Heart left ventricle (tissue), 16 donors: Measurements from ENCODE around the gene VPS35L. TPM values are rescaled to one million over a fixed set of nuclear protein-coding genes. Genes with fewer than 3 reads are reported as not detected.
A peak's percentile ranks its signal among the peaks of the same experiment; 100 is the strongest.

ENCODE experiments used
- ATAC-seq, 4 donors: fragments of 200-7000 bp; cut with Tn5 transposase; one replicate each; pipeline ENCODE4 v1.9.1; 2020 to 2022; ENCODE audit warnings: moderate library complexity in 4 of 4, mild to moderate bottlenecking in 3 of 4, moderate number of reproducible peaks in 1 of 4
- DNase-seq, 5 donors: peaks; one replicate each; pipeline ENCODE4 v3.0.0-alpha.2; 2020
- H3K27ac ChIP-seq, 12 donors: fragments of 200-600 bp; sonication (generic) in 4 of 12; one replicate each; pipeline versions ENCODE4 v1.5.0 to v1.8.0; 2016 to 2022; ENCODE audit warnings: mild to moderate bottlenecking in 2 of 12
- H3K27me3 ChIP-seq, 9 donors: fragments of 200-600 bp; sonication (generic) in 2 of 9; one replicate each; pipeline versions ENCODE4 v1.5.1 to v1.8.0; 2016 to 2022; ENCODE audit warnings: mild to moderate bottlenecking in 3 of 9
- H3K36me3 ChIP-seq, 9 donors: fragments of 200-600 bp; sonication (generic) in 2 of 9; one replicate each; pipeline versions ENCODE4 v1.5.0 to v1.8.0; 2018 to 2022; ENCODE audit warnings: mild to moderate bottlenecking in 2 of 9
- H3K4me1 ChIP-seq, 12 donors: fragments of 200-600 bp; sonication (generic) in 4 of 12; one replicate each; pipeline versions ENCODE4 v1.5.0 to v1.8.0; 2016 to 2022; ENCODE audit warnings: mild to moderate bottlenecking in 3 of 12
- H3K4me3 ChIP-seq, 12 donors: fragments of 200-600 bp; sonication (generic) in 4 of 12; one replicate each; pipeline versions ENCODE4 v1.5.0 to v1.8.0; 2017 to 2022; ENCODE audit warnings: mild to moderate bottlenecking in 9 of 12, moderate library complexity in 4 of 12
- H3K9me3 ChIP-seq, 12 donors: fragments of 200-600 bp; sonication (generic) in 4 of 12; one replicate each; pipeline versions ENCODE4 v1.5.0 to v1.8.0; 2016 to 2022; ENCODE audit warnings: mild to moderate bottlenecking in 1 of 12
- CTCF ChIP-seq, 12 donors: fragments of 200-600 bp; sonication (generic) in 4 of 12; IDR thresholded peaks; one replicate each; pipeline versions ENCODE4 v1.5.0 to v1.8.0; 2018 to 2022; ENCODE audit warnings: antibody characterized with exemption in 12 of 12, mild to moderate bottlenecking in 5 of 12
- POLR2A ChIP-seq, 2 donors: fragments of 450-650 bp; IDR thresholded peaks; one replicate each; pipeline ENCODE4 v1.6.1; 2017; ENCODE audit warnings: antibody characterized with exemption in 2 of 2, mild to moderate bottlenecking in 2 of 2, moderate library complexity in 2 of 2
- WGBS, 4 donors: extraction: QIAGEN DNeasy Blood & Tissue Kit in 2 of 4; methylation state at CpG; one replicate each; pipeline versions ENCODE4 v1.1.5 to v1.1.7; 2013 to 2018; 5-methylcytosine and 5-hydroxymethylcytosine counted together
- intact Hi-C, 10 donors: fragments of 100-400 bp; cut with DNase I; formaldehyde crosslinking; loops; one replicate each; pipeline versions ENCODE4 v1.11.1 to v1.14.2; 2022
- polyA plus RNA-seq, 2 donors: library from polyadenylated mRNA; stranded (reverse); fragments of 200-250 nt; gene quantifications; one replicate each; pipeline ENCODE4 v1.2.3, GENCODE V29; 2013
- total RNA-seq, 9 donors: library from RNA; depleted of rRNA in 2 of 9; stranded (reverse); fragments of >200 nt in 2 of 9; fragmentation: NEBNext Ultra II Directional in 3 of 9; extraction: Animal tissue kit (Norgen Biotek cat#: 25700) in 3 of 9; gene quantifications; one replicate each; pipeline versions ENCODE4 v1.1.0 to v1.2.4, GENCODE V29; 2016 to 2023
- donor health status: ischemic (EF 13 %, LVEDD 7.1; RV severe dilation, severe dysfunction).
- donor health status: healthy with polysubstance abuse.
- donor health status: DM: no; HTN: yes; CAD: no.
- donor health status: DM: no; HTN: no; CAD: no.
- donor health status: ischemic (EF 25% LVEDD 6.9; RV normal size, moderate dysfunction).
- donor health status: ischemic (EF 25% LVEDD 5.7; RV mildly dilated, moderate dysfunction).
- donor health status: healthy.
- donor health status: DM: yes; HTN: yes; CAD: no.
- donor health status: ischemic (EF 35%, LVEDD 5.7; RV mildly dilated, moderate dysfunction).
- donor health status: nonischemic (EF 11% LVEDD 7.7; RV severe dilation, severe dysfunction).
- donor health status: DM: yes; HTN: yes; CAD: no.
- donor health status: PGD.
- donor health status: ischemic (EF 29% LVEDD 5.4; RV normal size, mild dysfunction).
- donor health status: nonischemic (EF 23%, LVEDD 6.1; RV moderate dilation, normal function).

Gene VPS35L
- total and polyA plus RNA-seq, 11 donors, result 13.7 to 47.3 (median 24.4) TPM

- 97 to 99% (median 98%) methylated on average over 4 of the region's 4 CpGs for WGBS, 4 donors
- ATAC-seq, result no peak
- Histone ChIP-seq H3K36me3 (peaks cover 0 to 76% (median 57%) of the 10 kb centered on the region in 9 donors), H3K27ac (no peak overlapping the region), H3K4me3 (no peak overlapping the region), H3K27me3 (no peaks in the 10 kb centered on the region), H3K9me3 (peaks cover 0 to 13% (median 0%) of the 10 kb centered on the region in 12 donors), H3K4me1 (peaks cover 0 to 16% (median 5%) of the 10 kb centered on the region in 12 donors)
- intact Hi-C loops, result no loop called here
- DNase-seq, result no peak
- no peak for TF ChIP-seq POLR2A (IDR thresholded peaks at IDR 0.05)
These were observed 129.7 kb downstream of the VPS35L start for GRCh38 chr16:19685176-19685575.

GRCh38 chr16:19687279-19687678 is 131.8 kb downstream of the VPS35L start:
- DNase-seq (no peak), ATAC-seq (no peak)
- H3K27ac ChIP-seq, result no peak overlapping the region
- intact Hi-C loops, result no loop called here
- peaks cover 0 to 13% (median 0%) of the 10 kb centered on the region in 12 donors for H3K9me3 ChIP-seq
- no peaks in the 10 kb centered on the region for H3K27me3 ChIP-seq
- H3K4me1 ChIP-seq, result peaks cover 0 to 32% (median 15%) of the 10 kb centered on the region in 12 donors
- H3K36me3 ChIP-seq, result peaks cover 0 to 80% (median 64%) of the 10 kb centered on the region in 9 donors
- 86 to 91% (median 89%) methylated on average over 7 of the region's 7 CpGs for WGBS, 4 donors
- no peak for TF ChIP-seq POLR2A (IDR thresholded peaks at IDR 0.05)
- TF ChIP-seq CTCF (IDR thresholded peaks at IDR 0.05), result no peak
- H3K4me3 ChIP-seq, result no peak overlapping the region

GRCh38 chr16:19688396-19689024 is 133.0 kb downstream of the VPS35L start:
- ATAC-seq, result peak in 1 of 4 donors; percentile 15
- peaks cover 0 to 78% (median 54%) of the 10 kb centered on the region in 9 donors for H3K36me3 ChIP-seq
- 92 to 96% (median 95%) methylated on average over 18 of the region's 18 CpGs for WGBS, 4 donors

GRCh38 chr16:19689342-19689741 is 133.8 kb downstream of the VPS35L start:
- intact Hi-C loops, result no loop called here
- DNase-seq (no peak), ATAC-seq (no peak)
- Histone ChIP-seq H3K4me1 (peaks cover 0 to 32% (median 15%) of the 10 kb centered on the region in 12 donors), H3K9me3 (peaks cover 0 to 10% (median 0%) of the 10 kb centered on the region in 12 donors), H3K27me3 (no peaks in the 10 kb centered on the region), H3K36me3 (peaks cover 0 to 72% (median 45%) of the 10 kb centered on the region in 9 donors), H3K27ac (no peak overlapping the region), H3K4me3 (no peak overlapping the region)
- WGBS, 4 donors, result 97 to 98% (median 97%) methylated on average over 5 of the region's 5 CpGs
- TF ChIP-seq POLR2A (IDR thresholded peaks at IDR 0.05), result no peak
- no peak for TF ChIP-seq CTCF (IDR thresholded peaks at IDR 0.05)

More at GRCh38 chr16:19688396-19689024, 133.0 kb downstream of the VPS35L start:
- H3K9me3 ChIP-seq, result peaks cover 0 to 10% (median 0%) of the 10 kb centered on the region in 12 donors
- peaks cover 0 to 32% (median 15%) of the 10 kb centered on the region in 12 donors for H3K4me1 ChIP-seq
- H3K4me3 ChIP-seq, result no peak overlapping the region
- DNase-seq, result no peak
- no peak for TF ChIP-seq POLR2A (IDR thresholded peaks at IDR 0.05)
- TF ChIP-seq CTCF (IDR thresholded peaks at IDR 0.05), result no peak
- no peaks in the 10 kb centered on the region for H3K27me3 ChIP-seq
- intact Hi-C loops, result no loop called here
- H3K27ac ChIP-seq, result no peak overlapping the region
